ENCODE measurements around the gene PRTN3.
"Not testable (repeated sequence)": the region's sequence is repeated elsewhere in the genome, so short reads cannot be mapped to it uniquely, and the experiment has no call there.

PRTN3 gene

DNA sequence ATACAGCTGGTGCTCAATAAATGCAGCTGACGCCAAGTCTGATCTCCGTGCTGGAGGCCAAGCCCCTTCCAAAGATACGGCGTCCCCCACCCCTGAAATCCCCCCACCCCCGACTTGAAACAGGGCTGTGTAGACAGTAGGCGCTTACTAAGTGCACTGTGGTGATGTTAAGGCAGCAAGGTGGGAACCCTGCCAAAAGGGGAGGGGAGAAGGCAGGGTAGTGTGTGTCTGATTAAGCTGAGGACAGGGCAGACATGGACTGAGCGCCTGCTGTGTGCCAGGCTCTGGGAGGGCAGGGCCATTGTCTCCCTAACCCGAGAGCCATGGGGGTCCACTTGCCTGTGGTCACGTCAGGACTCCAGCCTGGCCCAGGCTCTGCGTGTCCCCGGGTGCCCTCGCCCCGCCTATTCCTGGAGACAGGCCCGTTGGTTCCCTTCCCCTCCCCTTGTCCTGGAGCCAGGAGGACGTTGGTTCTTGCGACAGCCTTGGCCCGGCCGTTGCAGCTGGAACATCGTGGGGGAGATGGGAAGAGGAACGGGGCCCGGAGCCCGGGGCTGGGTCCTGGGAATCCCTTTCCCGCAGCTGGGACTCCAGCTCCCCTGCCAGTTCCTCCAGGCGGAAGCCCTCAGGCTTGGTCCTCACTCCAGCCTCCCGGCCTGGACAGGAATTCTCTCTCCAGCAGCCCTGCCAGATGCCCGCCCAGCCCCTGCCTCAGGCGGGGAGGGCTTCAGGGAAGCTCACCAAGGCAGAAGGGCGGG is 9.6 kb downstream of the PRTN3 start:
- Histone ChIP-seq H3K79me2 (ENCODE audit: insufficient read depth, low read depth) (peaks cover 21% of the 10 kb centered on the region), H4K20me1 (ENCODE audit: insufficient read depth) (no peaks in the 10 kb centered on the region), H2AFZ (ENCODE audit: low read depth) (no peak overlapping the region), H3K27ac (no peak overlapping the region), H3K36me3 (ENCODE audit: insufficient read depth) (no peaks in the 10 kb centered on the region), H3K4me1 (ENCODE audit: low read depth, poor library complexity, severe bottlenecking) (peaks cover 15% of the 10 kb centered on the region), H3K4me3 (IDR thresholded peaks at IDR 0.05; ENCODE audit: insufficient read depth, low read depth, low read length) (no peak overlapping the region), H3K27me3 (ENCODE audit: insufficient read depth, low read depth) (peaks cover 8% of the 10 kb centered on the region; the same call in 1 of the 2 replicates), H3K4me2 (no peak overlapping the region), H3K9ac (no peak overlapping the region)
- no peak for TF ChIP-seq CTCF (conservative IDR thresholded peaks at IDR 0.05; ENCODE audit: low read depth, low read length)

- no peaks in the 10 kb centered on the region for H4K20me1 ChIP-seq (ENCODE audit: insufficient read depth)
- no peak overlapping the region for H3K27ac ChIP-seq
- H3K79me2 ChIP-seq (ENCODE audit: insufficient read depth, low read depth) = peaks cover 21% of the 10 kb centered on the region
- no peak overlapping the region for H2AFZ ChIP-seq (ENCODE audit: low read depth)
- no peak for TF ChIP-seq CTCF (conservative IDR thresholded peaks at IDR 0.05; ENCODE audit: low read depth, low read length)
- H3K4me3 ChIP-seq (IDR thresholded peaks at IDR 0.05; ENCODE audit: insufficient read depth, low read depth, low read length) = no peak overlapping the region
- peaks cover 15% of the 10 kb centered on the region for H3K4me1 ChIP-seq (ENCODE audit: low read depth, poor library complexity, severe bottlenecking)
- H3K4me2 ChIP-seq = no peak overlapping the region
- no peak overlapping the region for H3K9ac ChIP-seq
- H3K36me3 ChIP-seq (ENCODE audit: insufficient read depth) = no peaks in the 10 kb centered on the region
- H3K27me3 ChIP-seq (ENCODE audit: insufficient read depth, low read depth) = peaks cover 8% of the 10 kb centered on the region; the same call in 1 of the 2 replicates
Measured at GRCh38 chr19:850979-851335, 10.2 kb downstream of the PRTN3 start.

DNA sequence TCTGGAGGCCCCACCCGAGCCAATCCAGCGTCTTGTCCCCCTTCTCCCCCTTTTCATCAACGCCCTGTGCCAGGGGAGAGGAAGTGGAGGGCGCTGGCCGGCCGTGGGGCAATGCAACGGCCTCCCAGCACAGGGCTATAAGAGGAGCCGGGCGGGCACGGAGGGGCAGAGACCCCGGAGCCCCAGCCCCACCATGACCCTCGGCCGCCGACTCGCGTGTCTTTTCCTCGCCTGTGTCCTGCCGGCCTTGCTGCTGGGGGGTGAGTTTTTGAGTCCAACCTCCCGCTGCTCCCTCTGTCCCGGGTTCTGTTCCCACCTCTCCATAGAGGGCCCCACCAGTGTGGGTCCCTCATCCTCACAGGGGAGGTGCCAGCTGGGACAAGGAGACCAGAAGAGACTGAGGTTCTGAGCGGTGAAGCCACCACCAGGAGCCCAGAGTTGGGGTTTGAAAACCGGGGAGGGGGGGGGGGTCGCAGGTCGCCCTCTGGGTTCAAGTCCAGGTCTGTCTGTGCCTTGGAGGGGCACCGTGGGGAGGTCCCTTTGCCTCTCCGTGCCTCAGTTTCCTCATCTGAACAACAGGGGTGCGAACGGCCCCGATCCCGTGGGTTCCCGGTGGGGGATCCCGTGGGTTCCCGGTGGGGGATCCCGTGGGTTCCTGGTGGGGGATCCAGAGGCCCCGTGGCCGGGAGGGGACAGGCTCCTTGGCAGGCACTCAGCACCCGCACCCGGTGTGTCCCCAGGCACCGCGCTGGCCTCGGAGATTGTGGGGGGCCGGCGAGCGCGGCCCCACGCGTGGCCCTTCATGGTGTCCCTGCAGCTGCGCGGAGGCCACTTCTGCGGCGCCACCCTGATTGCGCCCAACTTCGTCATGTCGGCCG is 11.6 kb downstream of the PRTN3 start, which contains the start of gene ELANE:
Gene ELANE, plus strand, starts transcription at position 168 of the 878 bp plus-strand sequence. Its CDS starts 26 bp downstream, at position 194.
- TF ChIP-seq CTCF (conservative IDR thresholded peaks at IDR 0.05; ENCODE audit: low read depth, low read length) = no peak
- Histone ChIP-seq H3K27me3 (ENCODE audit: insufficient read depth, low read depth) (peaks cover 8% of the 10 kb centered on the region; the same call in 1 of the 2 replicates), H3K4me3 (IDR thresholded peaks at IDR 0.05; ENCODE audit: insufficient read depth, low read depth, low read length) (no peak within 1 kb of the TSS), H3K27ac (no peak within 1 kb of the TSS), H4K20me1 (ENCODE audit: insufficient read depth) (no peaks in the 10 kb centered on the region), H3K79me2 (ENCODE audit: insufficient read depth, low read depth) (peaks cover 8% of the 10 kb centered on the region), H3K4me2 (no peak within 1 kb of the TSS), H2AFZ (ENCODE audit: low read depth) (no peak within 1 kb of the TSS), H3K9ac (no peak within 1 kb of the TSS), H3K36me3 (ENCODE audit: insufficient read depth) (no peaks in the 10 kb centered on the region), H3K4me1 (ENCODE audit: low read depth, poor library complexity, severe bottlenecking) (peaks cover 10% of the 10 kb centered on the region)

- H3K27me3 ChIP-seq (ENCODE audit: insufficient read depth, low read depth) = peaks cover 8% of the 10 kb centered on the region; the same call in 1 of the 2 replicates
- no peak overlapping the region for H3K4me2 ChIP-seq
- TF ChIP-seq CTCF (conservative IDR thresholded peaks at IDR 0.05; ENCODE audit: low read depth, low read length) = no peak
- no peak overlapping the region for H3K9ac ChIP-seq
- no peak overlapping the region for H3K27ac ChIP-seq
- peaks cover 4% of the 10 kb centered on the region for H3K4me1 ChIP-seq (ENCODE audit: low read depth, poor library complexity, severe bottlenecking)
- no peak overlapping the region for H3K4me3 ChIP-seq (IDR thresholded peaks at IDR 0.05; ENCODE audit: insufficient read depth, low read depth, low read length)
- H3K36me3 ChIP-seq (ENCODE audit: insufficient read depth) = no peaks in the 10 kb centered on the region
- H2AFZ ChIP-seq (ENCODE audit: low read depth) = no peak overlapping the region
- peaks cover 1% of the 10 kb centered on the region; the same call in 1 of the 2 replicates for H3K79me2 ChIP-seq (ENCODE audit: insufficient read depth, low read depth)
- no peaks in the 10 kb centered on the region for H4K20me1 ChIP-seq (ENCODE audit: insufficient read depth)
Measured at GRCh38 chr19:853014-853585, 12.3 kb downstream of the PRTN3 start.

DNA sequence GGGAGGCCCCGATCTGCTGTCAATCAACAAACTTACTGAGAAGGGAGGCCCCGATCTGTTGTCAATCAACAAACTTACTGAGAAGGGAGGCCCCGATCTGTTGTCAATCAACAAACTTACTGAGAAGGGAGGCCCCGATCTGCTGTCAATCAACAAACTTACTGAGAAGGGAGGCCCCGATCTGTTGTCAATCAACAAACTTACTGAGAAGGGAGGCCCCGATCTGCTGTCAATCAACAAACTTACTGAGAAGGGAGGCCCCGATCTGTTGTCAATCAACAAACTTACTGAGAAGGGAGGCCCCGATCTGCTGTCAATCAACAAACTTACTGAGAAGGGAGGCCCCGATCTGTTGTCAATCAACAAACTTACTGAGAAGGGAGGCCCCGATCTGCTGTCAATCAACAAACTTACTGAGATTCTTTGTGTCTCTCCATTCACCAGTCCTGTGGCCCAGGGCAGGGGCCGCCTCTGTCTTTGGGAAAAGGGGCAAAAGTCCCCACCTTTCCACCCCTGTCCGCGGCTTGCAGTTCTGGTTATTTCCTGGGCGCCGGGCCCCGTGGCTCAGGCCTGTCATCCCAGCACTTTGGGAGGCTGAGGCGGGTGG is 12.9 kb downstream of the PRTN3 start:
- not testable (repeated sequence) for H3K27me3 ChIP-seq (ENCODE audit: insufficient read depth, low read depth); H3K27ac ChIP-seq; H4K20me1 ChIP-seq (ENCODE audit: insufficient read depth); H3K36me3 ChIP-seq (ENCODE audit: insufficient read depth); H2AFZ ChIP-seq (ENCODE audit: low read depth); H3K4me1 ChIP-seq (ENCODE audit: low read depth, poor library complexity, severe bottlenecking); H3K4me3 ChIP-seq (IDR thresholded peaks at IDR 0.05; ENCODE audit: insufficient read depth, low read depth, low read length); H3K4me2 ChIP-seq; H3K9ac ChIP-seq; H3K79me2 ChIP-seq (ENCODE audit: insufficient read depth, low read depth)

Data from KMS-11 (cell line).